ENCODE data around the gene COX8A. TPM values are rescaled to one million over a fixed set of nuclear protein-coding genes. Genes with fewer than 3 reads are reported as not detected.

The COX8A gene
- total and polyA plus RNA-seq, 2 of the 13 experiments (the other 11 are each of a cell fraction or from before 2014, with no cell fraction given): 202 to 406 TPM

GRCh38 chr11:63986156-63986931 is 11.9 kb downstream of the COX8A start, which contains the start of gene OTUB1 (continued):
- TF ChIP-seq PHF5A (CRISPR knock-in tag; IDR thresholded peaks at IDR 0.05; ENCODE audit: low read depth, unreplicated experiment): no peak
- TF ChIP-seq, protein P1, sequence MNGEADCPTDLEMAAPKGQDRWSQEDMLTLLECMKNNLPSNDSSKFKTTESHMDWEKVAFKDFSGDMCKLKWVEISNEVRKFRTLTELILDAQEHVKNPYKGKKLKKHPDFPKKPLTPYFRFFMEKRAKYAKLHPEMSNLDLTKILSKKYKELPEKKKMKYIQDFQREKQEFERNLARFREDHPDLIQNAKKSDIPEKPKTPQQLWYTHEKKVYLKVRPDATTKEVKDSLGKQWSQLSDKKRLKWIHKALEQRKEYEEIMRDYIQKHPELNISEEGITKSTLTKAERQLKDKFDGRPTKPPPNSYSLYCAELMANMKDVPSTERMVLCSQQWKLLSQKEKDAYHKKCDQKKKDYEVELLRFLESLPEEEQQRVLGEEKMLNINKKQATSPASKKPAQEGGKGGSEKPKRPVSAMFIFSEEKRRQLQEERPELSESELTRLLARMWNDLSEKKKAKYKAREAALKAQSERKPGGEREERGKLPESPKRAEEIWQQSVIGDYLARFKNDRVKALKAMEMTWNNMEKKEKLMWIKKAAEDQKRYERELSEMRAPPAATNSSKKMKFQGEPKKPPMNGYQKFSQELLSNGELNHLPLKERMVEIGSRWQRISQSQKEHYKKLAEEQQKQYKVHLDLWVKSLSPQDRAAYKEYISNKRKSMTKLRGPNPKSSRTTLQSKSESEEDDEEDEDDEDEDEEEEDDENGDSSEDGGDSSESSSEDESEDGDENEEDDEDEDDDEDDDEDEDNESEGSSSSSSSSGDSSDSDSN (CRISPR knock-in tag; IDR thresholded peaks at IDR 0.05): peak; percentile 75; the same call in 1 of the 2 replicates
- no peak for TF ChIP-seq SMARCC2 (IDR thresholded peaks at IDR 0.05)
- peak; percentile 90; the same call in 1 of the 2 replicates for TF ChIP-seq ZNF232 (CRISPR knock-in tag; IDR thresholded peaks at IDR 0.05; ENCODE audit: borderline replicate concordance)
- TF ChIP-seq ZNF577 (CRISPR knock-in tag; IDR thresholded peaks at IDR 0.05; ENCODE audit: borderline replicate concordance, low read depth): no peak
- no peak; the same call in none of the 2 replicates for TF ChIP-seq HINFP (CRISPR knock-in tag; IDR thresholded peaks at IDR 0.05; ENCODE audit: low read depth)
- TF ChIP-seq ZNF83 (CRISPR knock-in tag; IDR thresholded peaks at IDR 0.05; ENCODE audit: borderline replicate concordance): no peak
- no peak for TF ChIP-seq ZNF24 (IDR thresholded peaks at IDR 0.05)
- peak; percentile 96 for TF ChIP-seq KLF12 (CRISPR knock-in tag; IDR thresholded peaks at IDR 0.05; ENCODE audit: borderline replicate concordance)
- TF ChIP-seq SMAD1 (CRISPR knock-in tag; IDR thresholded peaks at IDR 0.05; ENCODE audit: borderline replicate concordance, low read depth): no peak
- no peak for TF ChIP-seq RARG (CRISPR knock-in tag; IDR thresholded peaks at IDR 0.05; ENCODE audit: low read depth)
- no peak for TF ChIP-seq ZNF10 (CRISPR knock-in tag; IDR thresholded peaks at IDR 0.05; ENCODE audit: borderline replicate concordance, low read depth)
- TF ChIP-seq ELK4 (CRISPR knock-in tag; IDR thresholded peaks at IDR 0.05; ENCODE audit: borderline replicate concordance): no peak
- no peak for TF ChIP-seq GATA4 (IDR thresholded peaks at IDR 0.05; ENCODE audit: borderline replicate concordance, low read depth)
- TF ChIP-seq MED8 (CRISPR knock-in tag; IDR thresholded peaks at IDR 0.05; ENCODE audit: insufficient replicate concordance): peak; percentile 32
- TF ChIP-seq, protein P2, sequence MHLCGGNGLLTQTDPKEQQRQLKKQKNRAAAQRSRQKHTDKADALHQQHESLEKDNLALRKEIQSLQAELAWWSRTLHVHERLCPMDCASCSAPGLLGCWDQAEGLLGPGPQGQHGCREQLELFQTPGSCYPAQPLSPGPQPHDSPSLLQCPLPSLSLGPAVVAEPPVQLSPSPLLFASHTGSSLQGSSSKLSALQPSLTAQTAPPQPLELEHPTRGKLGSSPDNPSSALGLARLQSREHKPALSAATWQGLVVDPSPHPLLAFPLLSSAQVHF (CRISPR knock-in tag; IDR thresholded peaks at IDR 0.05): no peak
- no peak for TF ChIP-seq CREB1 (IDR thresholded peaks at IDR 0.05)
- TF ChIP-seq CREB1 (CRISPR knock-in tag; IDR thresholded peaks at IDR 0.05): no peak
- TF ChIP-seq, protein P3, sequence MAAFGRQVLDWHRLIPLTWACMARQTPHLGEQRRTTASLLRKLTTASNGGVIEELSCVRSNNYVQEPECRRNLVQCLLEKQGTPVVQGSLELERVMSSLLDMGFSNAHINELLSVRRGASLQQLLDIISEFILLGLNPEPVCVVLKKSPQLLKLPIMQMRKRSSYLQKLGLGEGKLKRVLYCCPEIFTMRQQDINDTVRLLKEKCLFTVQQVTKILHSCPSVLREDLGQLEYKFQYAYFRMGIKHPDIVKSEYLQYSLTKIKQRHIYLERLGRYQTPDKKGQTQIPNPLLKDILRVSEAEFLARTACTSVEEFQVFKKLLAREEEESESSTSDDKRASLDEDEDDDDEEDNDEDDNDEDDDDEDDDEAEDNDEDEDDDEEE (CRISPR knock-in tag; IDR thresholded peaks at IDR 0.05): no peak; the same call in 1 of the 2 replicates
- TF ChIP-seq FOXK2 (IDR thresholded peaks at IDR 0.05): no peak
- TF ChIP-seq, protein P4, sequence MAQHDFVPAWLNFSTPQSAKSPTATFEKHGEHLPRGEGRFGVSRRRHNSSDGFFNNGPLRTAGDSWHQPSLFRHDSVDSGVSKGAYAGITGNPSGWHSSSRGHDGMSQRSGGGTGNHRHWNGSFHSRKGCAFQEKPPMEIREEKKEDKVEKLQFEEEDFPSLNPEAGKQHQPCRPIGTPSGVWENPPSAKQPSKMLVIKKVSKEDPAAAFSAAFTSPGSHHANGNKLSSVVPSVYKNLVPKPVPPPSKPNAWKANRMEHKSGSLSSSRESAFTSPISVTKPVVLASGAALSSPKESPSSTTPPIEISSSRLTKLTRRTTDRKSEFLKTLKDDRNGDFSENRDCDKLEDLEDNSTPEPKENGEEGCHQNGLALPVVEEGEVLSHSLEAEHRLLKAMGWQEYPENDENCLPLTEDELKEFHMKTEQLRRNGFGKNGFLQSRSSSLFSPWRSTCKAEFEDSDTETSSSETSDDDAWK (CRISPR knock-in tag; IDR thresholded peaks at IDR 0.05): no peak
- no peak for TF ChIP-seq GZF1 (CRISPR knock-in tag; IDR thresholded peaks at IDR 0.05)

All from HepG2 (cell line).